NB4 (cell line): Measurements from ENCODE around the gene FOSL2.

ENCODE experiments used
- DNase-seq: peaks from one replicate; pipeline ENCODE4 v3.0.0; 2010; ENCODE audit warnings: low read depth
- H3K4me3 ChIP-seq: one replicate; pipeline ENCODE4 v1.5.1; 2011; ENCODE audit warnings: mild to moderate bottlenecking, low read depth, low read length, moderate library complexity
- MYC ChIP-seq: IDR thresholded peaks from 2 replicates; pipeline ENCODE4 v1.6.1; 2011; ENCODE audit warnings: low read depth, low read length
- POLR2A ChIP-seq: IDR thresholded peaks from 2 replicates; pipeline ENCODE4 v1.6.1; 2011; ENCODE audit warnings: mild to moderate bottlenecking; ENCODE audit not compliant: insufficient read length; ENCODE audit errors: extremely low read depth
- TF ChIP-seq, protein P1 (sequence below): IDR thresholded peaks from one replicate; pipeline ENCODE4 v1.5.1; 2012; ENCODE audit warnings: low read depth, low read length
- TF ChIP-seq, protein P2 (sequence below): IDR thresholded peaks from 2 replicates; pipeline ENCODE4 v1.6.1; 2011; ENCODE audit warnings: low read depth, low read length

Gene FOSL2

DNA sequence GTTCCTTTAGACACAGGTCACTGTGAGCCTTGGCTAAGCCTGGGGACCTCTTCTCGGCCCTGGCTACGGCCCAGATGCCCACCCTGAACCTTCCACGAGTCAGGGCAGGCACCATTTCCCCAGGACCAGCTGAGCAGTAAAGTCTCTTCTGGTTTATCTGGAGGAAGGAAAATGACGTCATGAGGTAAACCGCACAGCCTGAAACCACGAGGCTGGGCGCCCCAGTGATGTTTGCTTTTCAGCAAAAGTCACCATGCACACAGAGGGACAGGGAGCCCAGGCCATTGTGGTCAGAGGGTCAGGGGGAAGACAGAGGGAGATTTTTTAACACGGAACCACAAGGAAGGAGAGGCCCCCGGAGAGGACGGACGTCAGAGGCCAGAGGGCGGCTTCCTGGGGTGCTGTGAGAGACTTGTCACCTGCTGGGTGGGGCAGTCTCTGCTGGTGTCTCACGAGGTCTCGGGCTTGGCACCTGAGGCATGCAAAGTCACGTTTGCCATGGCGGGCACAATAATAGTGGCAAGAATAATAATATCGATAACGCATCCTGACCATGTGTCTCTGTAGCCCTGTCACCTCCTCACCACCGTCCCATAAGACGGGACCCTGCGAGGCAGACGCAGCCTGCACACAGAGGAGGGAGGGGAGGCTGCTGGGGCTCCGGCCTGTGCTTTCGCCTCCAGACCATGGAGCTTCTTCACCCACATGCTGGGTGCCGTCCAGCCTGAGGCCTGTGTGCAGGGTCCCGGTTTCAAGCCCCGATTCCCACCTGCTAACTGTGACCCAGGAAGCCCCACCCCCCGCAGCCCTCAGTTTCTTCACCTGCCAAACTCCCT lies 33.2 kb upstream of the FOSL2 start:
- peak; percentile 98 for DNase-seq
- TF ChIP-seq, protein P1, sequence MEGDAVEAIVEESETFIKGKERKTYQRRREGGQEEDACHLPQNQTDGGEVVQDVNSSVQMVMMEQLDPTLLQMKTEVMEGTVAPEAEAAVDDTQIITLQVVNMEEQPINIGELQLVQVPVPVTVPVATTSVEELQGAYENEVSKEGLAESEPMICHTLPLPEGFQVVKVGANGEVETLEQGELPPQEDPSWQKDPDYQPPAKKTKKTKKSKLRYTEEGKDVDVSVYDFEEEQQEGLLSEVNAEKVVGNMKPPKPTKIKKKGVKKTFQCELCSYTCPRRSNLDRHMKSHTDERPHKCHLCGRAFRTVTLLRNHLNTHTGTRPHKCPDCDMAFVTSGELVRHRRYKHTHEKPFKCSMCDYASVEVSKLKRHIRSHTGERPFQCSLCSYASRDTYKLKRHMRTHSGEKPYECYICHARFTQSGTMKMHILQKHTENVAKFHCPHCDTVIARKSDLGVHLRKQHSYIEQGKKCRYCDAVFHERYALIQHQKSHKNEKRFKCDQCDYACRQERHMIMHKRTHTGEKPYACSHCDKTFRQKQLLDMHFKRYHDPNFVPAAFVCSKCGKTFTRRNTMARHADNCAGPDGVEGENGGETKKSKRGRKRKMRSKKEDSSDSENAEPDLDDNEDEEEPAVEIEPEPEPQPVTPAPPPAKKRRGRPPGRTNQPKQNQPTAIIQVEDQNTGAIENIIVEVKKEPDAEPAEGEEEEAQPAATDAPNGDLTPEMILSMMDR: no peak
- peak; percentile 95 for TF ChIP-seq MYC
- TF ChIP-seq, protein P2, sequence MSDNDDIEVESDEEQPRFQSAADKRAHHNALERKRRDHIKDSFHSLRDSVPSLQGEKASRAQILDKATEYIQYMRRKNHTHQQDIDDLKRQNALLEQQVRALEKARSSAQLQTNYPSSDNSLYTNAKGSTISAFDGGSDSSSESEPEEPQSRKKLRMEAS: peak; percentile 87
- no peak overlapping the region for H3K4me3 ChIP-seq

GRCh38 chr2:28360058-28360717 lies 32.5 kb upstream of the FOSL2 start:
- peak; percentile 39; the same call in 1 of the 2 replicates for TF ChIP-seq MYC
- TF ChIP-seq, protein P1: no peak
- H3K4me3 ChIP-seq: no peak overlapping the region
- peak; percentile 95 for DNase-seq

- DNase-seq: peak; percentile 77
Observed at GRCh38 chr2:28360718-28361293, 31.9 kb upstream of the FOSL2 start.

DNA sequence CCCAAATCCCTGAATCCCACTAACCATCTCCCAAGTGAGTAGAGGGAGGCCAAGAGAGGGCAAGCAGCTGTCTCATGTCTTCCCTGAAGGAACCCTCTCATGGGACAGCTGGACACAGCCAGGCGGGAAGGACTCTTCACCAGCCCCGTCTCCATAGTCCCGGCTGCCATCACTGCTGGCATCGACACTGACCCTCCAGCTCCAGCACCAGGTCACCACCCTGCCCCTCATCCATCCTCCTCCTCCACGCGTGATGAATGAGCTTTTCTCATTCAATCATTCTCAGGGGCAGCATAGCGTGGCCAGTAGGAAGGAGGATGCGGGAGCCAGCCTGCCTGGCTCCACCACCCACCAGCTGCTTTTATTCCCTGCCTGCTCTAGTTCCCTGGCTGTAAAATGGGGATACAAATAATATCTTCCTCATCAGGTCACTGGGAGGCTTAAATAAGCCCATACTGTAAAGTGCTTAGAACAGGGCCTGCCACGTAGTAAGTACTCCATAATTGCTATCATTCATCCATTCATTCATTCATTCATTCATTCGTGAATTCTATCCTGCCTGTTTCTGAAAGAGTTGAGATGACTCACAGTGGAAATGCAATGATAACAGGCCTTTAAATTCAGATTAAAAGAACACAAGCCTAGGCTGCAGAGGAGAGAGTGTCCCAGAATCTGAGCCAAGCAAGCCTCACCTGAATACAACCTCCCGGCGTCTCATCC lies 30.5 kb upstream of the FOSL2 start:
- H3K4me3 ChIP-seq: no peak overlapping the region
- DNase-seq: no peak
- TF ChIP-seq, protein P2: no peak
- no peak for TF ChIP-seq MYC
- no peak for TF ChIP-seq POLR2A
- TF ChIP-seq, protein P1: no peak

More at GRCh38 chr2:28360718-28361293, 31.9 kb upstream of the FOSL2 start:
- peak overlapping the region; percentile 10 for H3K4me3 ChIP-seq
- TF ChIP-seq, protein P1: no peak
- TF ChIP-seq, protein P2: peak; percentile 71
- no peak for TF ChIP-seq POLR2A
- 0 out of 2 replicates have a peak, but pooled peaks have one; percentile 9 for TF ChIP-seq MYC

DNA sequence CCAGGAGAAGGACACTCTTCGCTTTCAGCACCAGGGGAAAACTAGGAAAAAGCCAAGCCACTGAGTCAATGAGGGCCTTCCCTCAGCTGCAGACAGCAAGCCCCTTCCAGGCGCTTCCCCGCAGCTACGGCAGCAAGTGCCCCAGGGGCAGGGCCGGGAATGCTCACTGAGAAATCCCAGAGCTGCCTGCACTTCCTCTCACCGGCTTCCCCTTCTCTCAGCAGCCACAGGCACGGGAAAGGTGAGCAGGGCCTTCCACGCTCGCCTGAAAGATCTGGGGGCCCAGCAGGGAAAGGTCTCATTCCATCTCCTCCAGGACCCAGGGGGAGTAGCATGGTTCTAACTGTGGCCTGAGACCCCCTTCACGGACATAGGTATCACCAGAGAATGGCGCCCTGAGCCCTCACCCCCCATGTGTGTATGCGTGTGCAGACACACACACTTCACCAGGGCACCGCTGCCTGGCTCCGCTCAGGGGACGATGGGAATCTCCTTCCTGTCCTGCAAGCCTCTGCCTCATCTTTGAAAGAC lies 29.6 kb upstream of the FOSL2 start:
- no peak for DNase-seq
- no peak for TF ChIP-seq MYC
- TF ChIP-seq, protein P2: no peak
- H3K4me3 ChIP-seq: no peak overlapping the region
